Endothelial cell (in vitro differentiated cells): ENCODE measurements around the gene PGGT1B. TPM values are rescaled to one million over a fixed set of nuclear protein-coding genes. Genes with fewer than 3 reads are reported as not detected.

Source experiments
- DNase-seq: peaks from one replicate; pipeline ENCODE4 v3.0.0; 2021; ENCODE audit warnings: low spot score
- H3K27ac Mint-ChIP-seq: one replicate; pipeline ENCODE4 v1.8.0; 2021; ENCODE audit warnings: mixed read lengths, inconsistent platforms; ENCODE audit not compliant: unreplicated experiment
- H3K27me3 Mint-ChIP-seq: one replicate; pipeline ENCODE4 v1.8.0; 2021; ENCODE audit warnings: mild to moderate bottlenecking, moderate library complexity, mixed read lengths, inconsistent platforms; ENCODE audit not compliant: unreplicated experiment
- H3K36me3 Mint-ChIP-seq: one replicate; pipeline ENCODE4 v1.8.0; 2021; ENCODE audit warnings: mild to moderate bottlenecking, low read depth, mixed read lengths, inconsistent platforms; ENCODE audit not compliant: unreplicated experiment
- H3K4me1 Mint-ChIP-seq: one replicate; pipeline ENCODE4 v1.8.0; 2021; ENCODE audit warnings: mild to moderate bottlenecking, mixed read lengths, inconsistent platforms; ENCODE audit not compliant: unreplicated experiment
- H3K4me3 Mint-ChIP-seq: one replicate; pipeline ENCODE4 v1.8.0; 2021; ENCODE audit warnings: mild to moderate bottlenecking, mixed read lengths, inconsistent platforms; ENCODE audit not compliant: unreplicated experiment
- H3K9me3 Mint-ChIP-seq: one replicate; pipeline ENCODE4 v1.8.0; 2021; ENCODE audit warnings: mixed read lengths, inconsistent platforms; ENCODE audit not compliant: unreplicated experiment
- CTCF ChIP-seq: fragments of 200-600 bp; sonication (generic); IDR thresholded peaks from one replicate; pipeline ENCODE4 v1.5.0; 2021; ENCODE audit warnings: antibody characterized with exemption; ENCODE audit not compliant: unreplicated experiment
- total RNA-seq: library from RNA; stranded (reverse); fragmentation: NEBNext Ultra II Directional; extraction: Animal tissue kit (Norgen Biotek cat#: 25700); gene quantifications from one replicate; pipeline ENCODE4 v1.2.1, GENCODE V29; 2021; ENCODE audit not compliant: unreplicated experiment

PGGT1B gene
- total RNA-seq, 1 donor from 2014 or later = 34.7 TPM

DNA sequence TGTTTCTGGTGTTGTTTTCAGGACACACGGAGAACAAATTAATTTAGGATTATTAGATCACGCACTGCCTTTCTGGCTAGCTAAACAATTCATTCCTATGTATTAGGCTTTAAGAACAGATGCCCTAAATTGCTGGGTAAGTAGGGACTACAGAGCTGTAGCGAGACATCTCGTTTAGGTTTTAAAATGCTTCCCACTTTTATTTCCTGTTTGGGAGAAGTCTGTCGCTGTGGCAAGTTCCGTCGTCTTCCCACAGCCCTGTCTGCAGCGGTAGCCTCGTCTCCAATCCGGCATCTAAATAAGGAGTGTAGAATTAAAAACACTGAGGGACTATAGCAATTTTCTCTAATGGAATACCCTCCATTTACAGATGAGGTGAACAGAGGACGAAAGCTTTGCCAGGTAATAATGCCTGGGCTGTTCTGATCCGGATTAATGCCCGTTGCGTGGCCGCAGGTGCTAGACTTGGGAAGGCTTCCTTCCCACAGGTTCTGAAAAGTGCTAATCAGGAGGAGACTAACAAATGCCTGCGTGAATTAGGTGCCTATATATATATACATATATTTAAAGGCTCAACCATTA is 91.7 kb downstream of the PGGT1B start:
- Mint-ChIP-seq H3K4me3 (peak overlapping the region; percentile 86), H3K9me3 (peaks cover 8% of the 10 kb centered on the region), H3K27me3 (peaks cover 11% of the 10 kb centered on the region), H3K36me3 (peaks cover 21% of the 10 kb centered on the region), H3K27ac (peak overlapping the region; percentile 30), H3K4me1 (no peaks in the 10 kb centered on the region)
- DNase-seq = no peak
- TF ChIP-seq CTCF = no peak

DNA sequence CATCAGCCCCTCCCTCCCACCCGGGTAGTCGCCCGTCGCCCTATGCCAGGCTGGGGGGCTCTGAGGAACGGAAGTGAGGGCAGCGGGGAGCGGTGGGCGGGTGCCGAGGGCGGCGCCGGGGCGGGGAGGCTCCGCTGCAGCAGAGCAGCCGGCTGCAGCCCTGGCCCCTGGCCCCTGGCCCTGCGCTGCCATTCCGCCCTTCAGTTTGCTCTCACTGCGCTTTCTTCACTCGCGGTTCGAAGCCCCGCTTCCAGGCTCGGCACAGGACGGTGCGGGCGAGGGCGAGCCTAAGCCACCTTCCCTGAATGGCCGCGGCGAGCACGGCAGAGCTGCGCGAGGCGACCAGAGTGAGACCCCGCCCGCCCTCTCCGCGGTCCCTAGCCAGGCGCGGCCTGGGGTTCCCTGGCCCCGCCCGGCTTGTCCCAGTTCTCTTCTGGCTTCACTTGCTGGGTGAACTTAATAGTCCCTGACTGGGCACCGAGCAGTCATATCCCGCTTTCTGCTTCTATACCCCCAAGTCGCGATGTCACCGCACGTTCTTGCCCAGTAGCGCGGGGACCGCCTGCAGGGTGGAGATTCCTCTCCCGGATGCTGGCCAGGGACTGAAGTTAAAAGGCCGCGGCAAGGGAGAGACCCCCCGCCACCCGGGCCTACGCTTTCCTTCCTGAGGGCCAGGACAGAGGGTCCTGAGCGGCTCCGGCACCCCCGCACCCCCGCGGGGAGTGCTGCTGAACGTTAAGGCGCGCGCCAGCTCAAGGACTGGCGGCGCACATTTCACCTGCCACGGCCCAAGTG is 92.3 kb downstream of the PGGT1B start:
- TF ChIP-seq CTCF = no peak
- no peaks in the 10 kb centered on the region for H3K4me1 Mint-ChIP-seq
- H3K9me3 Mint-ChIP-seq = peaks cover 8% of the 10 kb centered on the region
- peak; percentile 40 for DNase-seq
- peaks cover 24% of the 10 kb centered on the region for H3K36me3 Mint-ChIP-seq
- H3K27ac Mint-ChIP-seq = no peak overlapping the region
- H3K4me3 Mint-ChIP-seq = peak overlapping the region; percentile 86
- H3K27me3 Mint-ChIP-seq = peaks cover 11% of the 10 kb centered on the region

GRCh38 chr5:115169487-115170133 is 93.1 kb downstream of the PGGT1B start, which contains the start of gene TRIM36:
TSS of gene TRIM36 (minus strand) at chr5:115169908. CDS start at chr5:115169634, 274 bp downstream.
- Mint-ChIP-seq H3K4me1 (no peaks in the 10 kb centered on the region), H3K36me3 (peaks cover 30% of the 10 kb centered on the region), H3K4me3 (peak within 1 kb of the TSS; percentile 87), H3K27me3 (peaks cover 11% of the 10 kb centered on the region), H3K27ac (no peak within 1 kb of the TSS), H3K9me3 (peaks cover 9% of the 10 kb centered on the region)
- no peak for TF ChIP-seq CTCF
- peak; percentile 97 for DNase-seq

GRCh38 chr5:115168829-115169486 is 93.7 kb downstream of the PGGT1B start:
- Mint-ChIP-seq H3K4me3 (peak overlapping the region; percentile 87), H3K36me3 (peaks cover 36% of the 10 kb centered on the region), H3K4me1 (no peaks in the 10 kb centered on the region), H3K9me3 (peaks cover 14% of the 10 kb centered on the region), H3K27me3 (peaks cover 11% of the 10 kb centered on the region), H3K27ac (no peak overlapping the region)
- peak; percentile 27 for DNase-seq
- no peak for TF ChIP-seq CTCF
